H9 (cell line): ENCODE measurements around the gene THRAP3. TPM values are rescaled to one million over a fixed set of nuclear protein-coding genes. Genes with fewer than 3 reads are reported as not detected.

Experiments used
- DNase-seq: peaks from one replicate; pipeline ENCODE4 v3.0.0-alpha.2; 2017
- H2AFZ ChIP-seq: one replicate; pipeline ENCODE4 v1.6.1; 2013; ENCODE audit warnings: mild to moderate bottlenecking, low read length, control low read depth, moderate library complexity
- H2AK5ac ChIP-seq: 2 replicates; pipeline ENCODE4 v1.6.1; 2013; ENCODE audit warnings: low read length, control low read depth, mixed read lengths; ENCODE audit not compliant: insufficient read length
- H2BK120ac ChIP-seq: one replicate; pipeline ENCODE4 v1.6.1; 2013; ENCODE audit warnings: low read depth, mild to moderate bottlenecking, low read length, control low read depth, inconsistent platforms; ENCODE audit not compliant: poor library complexity, severe bottlenecking
- H2BK12ac ChIP-seq: 2 replicates; pipeline ENCODE4 v1.6.1; 2013; ENCODE audit warnings: low read length, control low read depth, mixed read lengths, low read depth; ENCODE audit not compliant: insufficient read length
- H2BK15ac ChIP-seq: 2 replicates; pipeline ENCODE4 v1.6.1; 2013; ENCODE audit warnings: low read depth, low read length, control low read depth
- H2BK20ac ChIP-seq: one replicate; pipeline ENCODE4 v1.6.1; 2013; ENCODE audit warnings: low read depth, mild to moderate bottlenecking, low read length, control low read depth, inconsistent platforms; ENCODE audit not compliant: poor library complexity, severe bottlenecking
- H2BK5ac ChIP-seq: 2 replicates; pipeline ENCODE4 v1.6.1; 2013; ENCODE audit warnings: low read length, control low read depth, mixed read lengths; ENCODE audit not compliant: insufficient read length
- H3K14ac ChIP-seq: 2 replicates; pipeline ENCODE4 v1.6.1; 2013; ENCODE audit warnings: low read length, control low read depth; ENCODE audit not compliant: insufficient read depth
- H3K18ac ChIP-seq: 2 replicates; pipeline ENCODE4 v1.6.1; 2013; ENCODE audit warnings: low read depth, mild to moderate bottlenecking, mixed read lengths, low read length, control low read depth; ENCODE audit not compliant: insufficient read length
- H3K23ac ChIP-seq: 2 replicates; pipeline ENCODE4 v1.6.1; 2013; ENCODE audit warnings: low read length, control low read depth, mixed read lengths, low read depth; ENCODE audit not compliant: insufficient read length
- H3K23me2 ChIP-seq: 2 replicates; pipeline ENCODE4 v1.6.1; 2013; ENCODE audit warnings: low read depth, mild to moderate bottlenecking, mixed read lengths, low read length, control low read depth; ENCODE audit not compliant: insufficient read length, poor library complexity, severe bottlenecking
- H3K27ac ChIP-seq: 2 replicates; pipeline ENCODE4 v1.5.1; 2013; ENCODE audit warnings: low read length, control low read depth, mixed read lengths, low read depth; ENCODE audit not compliant: insufficient read length
- H3K27me3 ChIP-seq: 2 replicates; pipeline ENCODE4 v1.6.1; 2013; ENCODE audit warnings: low read length, control low read depth, inconsistent platforms; ENCODE audit not compliant: insufficient read depth
- H3K4ac ChIP-seq: 2 replicates; pipeline ENCODE4 v1.6.1; 2013; ENCODE audit warnings: low read depth, mild to moderate bottlenecking, control low read depth, inconsistent platforms, low read length, moderate library complexity
- H3K4me1 ChIP-seq: 2 replicates; pipeline ENCODE4 v1.6.1; 2013; ENCODE audit warnings: low read length, control low read depth, inconsistent platforms; ENCODE audit not compliant: insufficient read depth
- H3K4me2 ChIP-seq: 2 replicates; pipeline ENCODE4 v1.6.1; 2013; ENCODE audit warnings: low read length, control low read depth, mixed read lengths; ENCODE audit not compliant: insufficient read length, insufficient read depth
- H3K56ac ChIP-seq: 2 replicates; pipeline ENCODE4 v1.6.1; 2013; ENCODE audit warnings: low read depth, mild to moderate bottlenecking, mixed read lengths, low read length, control low read depth; ENCODE audit not compliant: insufficient read length
- H3K79me1 ChIP-seq: 2 replicates; pipeline ENCODE4 v1.6.1; 2013; ENCODE audit warnings: low read depth, mild to moderate bottlenecking, moderate library complexity, low read length, control low read depth, inconsistent platforms; ENCODE audit not compliant: insufficient read depth, poor library complexity, severe bottlenecking
- H3K79me2 ChIP-seq: 2 replicates; pipeline ENCODE4 v1.6.1; 2013; ENCODE audit warnings: low read length, control low read depth, inconsistent platforms; ENCODE audit not compliant: insufficient read depth
- H3K9ac ChIP-seq: 2 replicates; pipeline ENCODE4 v1.6.1; 2013; ENCODE audit warnings: low read length, control low read depth, mixed read lengths; ENCODE audit not compliant: insufficient read length; ENCODE audit errors: extremely low read depth
- H3K9me3 ChIP-seq: one replicate; pipeline ENCODE4 v1.6.1; 2013; ENCODE audit warnings: low read depth, low read length, inconsistent platforms; ENCODE audit not compliant: control insufficient read depth
- H3T11ph ChIP-seq: one replicate; pipeline ENCODE4 v1.6.1; 2013; ENCODE audit warnings: mild to moderate bottlenecking, low read length, control low read depth, inconsistent platforms
- H4K20me1 ChIP-seq: one replicate; pipeline ENCODE4 v1.6.1; 2013; ENCODE audit not compliant: control insufficient read depth, insufficient read length, insufficient read depth
- H4K5ac ChIP-seq: 2 replicates; pipeline ENCODE4 v1.6.1; 2013; ENCODE audit warnings: low read depth, mild to moderate bottlenecking, mixed read lengths, low read length, control low read depth; ENCODE audit not compliant: insufficient read length
- H4K8ac ChIP-seq: replicated peaks from 2 replicates; pipeline ENCODE4 v1.6.1; 2013; ENCODE audit warnings: low read length, control low read depth, mixed read lengths, low read depth; ENCODE audit not compliant: insufficient read length
- H4K91ac ChIP-seq: 2 replicates; pipeline ENCODE4 v1.6.1; 2013; ENCODE audit warnings: low read depth, mild to moderate bottlenecking, moderate library complexity, mixed read lengths, low read length, control low read depth; ENCODE audit not compliant: insufficient read length
- H3K27ac Mint-ChIP-seq, 3 experiments: 2 replicates in 2 of 3; 3 replicates in 1 of 3; pipeline ENCODE4 v1.8.0; 2020 to 2021; ENCODE audit warnings: mixed read lengths in 3 of 3, mild to moderate bottlenecking in 1 of 3, moderate library complexity in 1 of 3
- H3K27me3 Mint-ChIP-seq: 2 replicates; pipeline ENCODE4 v1.8.0; 2021; ENCODE audit warnings: low read depth, mild to moderate bottlenecking, moderate library complexity, mixed read lengths
- H3K36me3 Mint-ChIP-seq, 3 experiments: 2 replicates in 2 of 3; 3 replicates in 1 of 3; pipeline ENCODE4 v1.8.0; 2020 to 2021; ENCODE audit warnings: low read depth in 3 of 3, mixed read lengths in 3 of 3; ENCODE audit not compliant: insufficient read depth in 1 of 3
- H3K4me1 Mint-ChIP-seq, 2 experiments: 2 replicates each; pipeline ENCODE4 v1.8.0; 2020; ENCODE audit warnings: mixed read lengths in 2 of 2
- H3K4me3 Mint-ChIP-seq, 2 experiments: 2 replicates in 1 of 2; 3 replicates in 1 of 2; pipeline ENCODE4 v1.8.0; 2020 to 2021; ENCODE audit warnings: mild to moderate bottlenecking in 2 of 2, mixed read lengths in 2 of 2, moderate library complexity in 1 of 2
- H3K9me3 Mint-ChIP-seq, 2 experiments: 2 replicates in 1 of 2; 3 replicates in 1 of 2; pipeline ENCODE4 v1.8.0; 2020; ENCODE audit warnings: mild to moderate bottlenecking in 2 of 2, mixed read lengths in 2 of 2, moderate library complexity in 1 of 2
- CTCF ChIP-seq: fragments of 200-600 bp; sonication (generic); conservative IDR thresholded peaks from 3 replicates; pipeline ENCODE4 v1.8.0; 2021; ENCODE audit warnings: antibody characterized with exemption, mild to moderate bottlenecking
- WGBS: extraction: QIAGEN DNeasy Blood & Tissue Kit; methylation state at CpG from one replicate; pipeline ENCODE4 v1.1.7; 2013; ENCODE audit warnings: missing lambda C conversion rate, low lambda C conversion rate, mixed read lengths; ENCODE audit not compliant: insufficient read length; ENCODE audit errors: extremely low coverage; 5-methylcytosine and 5-hydroxymethylcytosine counted together
- total RNA-seq: library from RNA; stranded (reverse); gene quantifications from 2 replicates; pipeline ENCODE4 v1.2.1, GENCODE V29; 2021

The THRAP3 gene
- total RNA-seq, 1 experiment from 2014 or later, result 186 TPM

GRCh38 chr1:36309397-36309796 is 85.2 kb downstream of the THRAP3 start:
- Histone ChIP-seq H2BK12ac (no peak overlapping the region), H3K27me3 (no peaks in the 10 kb centered on the region), H2BK20ac (no peak overlapping the region), H3K18ac (no peak overlapping the region), H3K27ac (no peak overlapping the region), H3K14ac (no peak overlapping the region), H3K23ac (no peak overlapping the region), H3K4me1 (peaks cover 3% of the 10 kb centered on the region; the same call in 1 of the 2 replicates), H3K4ac (no peak overlapping the region), H4K5ac (no peak overlapping the region), H3K23me2 (peaks cover 8% of the 10 kb centered on the region), H3K9ac (no peak overlapping the region), H2BK120ac (no peak overlapping the region), H3K4me2 (no peak overlapping the region), H2BK5ac (no peak overlapping the region), H2AFZ (no peak overlapping the region), H3K56ac (no peak overlapping the region), H3K79me1 (no peaks in the 10 kb centered on the region), H2AK5ac (no peak overlapping the region), H4K91ac (no peak overlapping the region), H4K8ac (no peak overlapping the region), H3T11ph (no peak overlapping the region), H3K9me3 (no peaks in the 10 kb centered on the region), H2BK15ac (no peak overlapping the region), H3K79me2 (no peaks in the 10 kb centered on the region), H4K20me1 (no peaks in the 10 kb centered on the region)
- WGBS, result no CpG with 5 or more reads among the region's 7 CpGs
- Mint-ChIP-seq H3K36me3 (peaks cover 7 to 41% (median 37%) of the 10 kb centered on the region in 3 experiments), H3K9me3 (no peaks in the 10 kb centered on the region), H3K27me3 (no peaks in the 10 kb centered on the region; the same call in 1 of the 2 replicates), H3K4me3 (no peak overlapping the region), H3K27ac (peak overlapping the region in 1 of 3 experiments; percentile 80; a peak in 1 of 7 replicates), H3K4me1 (peaks cover 16 to 19% of the 10 kb centered on the region in 2 experiments)
- no peak for TF ChIP-seq CTCF
- DNase-seq, result no peak
